Measurements from ENCODE around the gene C16orf78. TPM values are rescaled to one million over a fixed set of nuclear protein-coding genes. Genes with fewer than 3 reads are reported as not detected.

The C16orf78 gene
- total and polyA plus RNA-seq, 2 of the 8 experiments (the other 6 are each of a cell fraction or from before 2014, with no cell fraction given), result not detected

DNA sequence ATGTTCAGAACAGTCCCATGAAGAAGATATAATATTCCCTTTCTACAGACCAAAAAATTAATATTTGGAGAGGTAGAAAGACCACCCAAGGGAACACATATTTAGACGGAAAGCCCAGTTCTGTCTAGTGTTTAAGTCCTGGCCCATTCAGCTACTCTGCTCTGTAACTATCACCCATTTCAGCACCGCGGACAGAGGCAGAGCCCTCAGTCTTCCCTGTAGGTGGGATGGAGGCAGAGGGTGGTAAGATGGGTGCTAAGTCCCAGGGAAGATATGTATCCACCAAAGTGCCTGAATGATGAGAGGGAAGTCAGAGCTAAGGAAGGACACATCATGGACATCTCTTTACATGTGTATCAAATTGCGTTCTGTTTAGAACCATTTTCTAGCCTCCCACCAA lies 27.8 kb upstream of the C16orf78 start (continued):
- TF ChIP-seq CREB1 (IDR thresholded peaks at IDR 0.05) (no peak), TEAD4 (IDR thresholded peaks at IDR 0.05; ENCODE audit: low read depth, low read length) (no peak), FOSL1 (IDR thresholded peaks at IDR 0.05; ENCODE audit: insufficient read depth, low read depth, low read length) (no peak), RFX5 (IDR thresholded peaks at IDR 0.05; ENCODE audit: borderline replicate concordance, low read depth, low read length) (no peak), TAF1 (IDR thresholded peaks at IDR 0.05; ENCODE audit: low read depth, low read length) (no peak)
